BLaER1 treated with 17β-estradiol and CSF1 and Interleukin-3, amounts not matched to agents 10 nM and 100 nM (cell line): ENCODE data around the gene GTF2I.
A peak's percentile ranks its signal among the peaks of the same experiment; 100 is the strongest.
"Not testable (repeated sequence)": the region's sequence is repeated elsewhere in the genome, so short reads cannot be mapped to it uniquely, and the experiment has no call there.

Experiments
- H3K27ac ChIP-seq, 11 experiments: shearing (Covaris generic); formaldehyde crosslinking; 2 replicates each; pipeline ENCODE4 v1.8.1; 2022
- H3K27me3 ChIP-seq, 11 experiments: shearing (Covaris generic); formaldehyde crosslinking; 2 replicates each; pipeline ENCODE4 v1.8.1; 2022
- H3K36me3 ChIP-seq, 11 experiments: shearing (Covaris generic); formaldehyde crosslinking; 2 replicates each; pipeline ENCODE4 v1.8.1; 2022
- H3K4me1 ChIP-seq, 10 experiments: shearing (Covaris generic); formaldehyde crosslinking; 2 replicates each; pipeline ENCODE4 v1.8.1; 2022
- H3K4me2 ChIP-seq, 11 experiments: shearing (Covaris generic); formaldehyde crosslinking; 2 replicates each; pipeline ENCODE4 v1.8.1; 2022
- H3K4me3 ChIP-seq, 10 experiments: shearing (Covaris generic); formaldehyde crosslinking; 2 replicates each; pipeline ENCODE4 v1.8.1; 2022
- H3K9ac ChIP-seq, 11 experiments: shearing (Covaris generic); formaldehyde crosslinking; 2 replicates each; pipeline ENCODE4 v1.8.1; 2022
- H3K9me3 ChIP-seq, 11 experiments: shearing (Covaris generic); formaldehyde crosslinking; replicated peaks in 1 of 11; 2 replicates each; pipeline ENCODE4 v1.8.1; 2022
- H4K20me1 ChIP-seq, 11 experiments: shearing (Covaris generic); formaldehyde crosslinking; 2 replicates each; pipeline ENCODE4 v1.8.1; 2022
- Cebpa-rat ChIP-seq, 11 experiments: shearing (Covaris generic); IDR thresholded peaks; 2 replicates each; pipeline ENCODE4 v1.8.1; 2022

Gene GTF2I

GRCh38 chr7:74627661-74628411 is 29.7 kb upstream of the GTF2I start:
- TF ChIP-seq Cebpa-rat (IDR thresholded peaks at IDR 0.05), result no peak
- Histone ChIP-seq H4K20me1 (no peaks in the 10 kb centered on the region), H3K36me3 (no peaks in the 10 kb centered on the region), H3K9ac (peak overlapping the region in 6 of 11 experiments; percentile 12 to 39 (median 24); a peak in 5 of 22 replicates), H3K27ac (peak overlapping the region in 7 of 11 experiments; percentile 18 to 64 (median 45); a peak in 11 of 22 replicates), H3K4me1 (peaks cover 21 to 54% (median 42%) of the 10 kb centered on the region in 10 experiments), H3K9me3 (no peaks in the 10 kb centered on the region), H3K4me2 (peak overlapping the region; percentile 29 to 69 (median 58); a peak in 21 of 22 replicates), H3K4me3 (no peak overlapping the region), H3K27me3 (no peaks in the 10 kb centered on the region)

GRCh38 chr7:74632505-74632904 is 25.0 kb upstream of the GTF2I start:
- H4K20me1 ChIP-seq, result no peaks in the 10 kb centered on the region
- H3K9me3 ChIP-seq, result no peaks in the 10 kb centered on the region
- peaks cover 12 to 43% (median 38%) of the 10 kb centered on the region in 10 experiments for H3K4me1 ChIP-seq
- no peak overlapping the region for H3K9ac ChIP-seq
- H3K36me3 ChIP-seq, result no peaks in the 10 kb centered on the region
- H3K27me3 ChIP-seq, result no peaks in the 10 kb centered on the region
- no peak overlapping the region for H3K4me2 ChIP-seq
- no peak overlapping the region for H3K4me3 ChIP-seq
- H3K27ac ChIP-seq, result no peak overlapping the region
- no peak for TF ChIP-seq Cebpa-rat (IDR thresholded peaks at IDR 0.05)

- no peak overlapping the region for H3K4me2 ChIP-seq
- H3K4me3 ChIP-seq, result no peak overlapping the region
- no peaks in the 10 kb centered on the region for H3K9me3 ChIP-seq
- H3K36me3 ChIP-seq, result no peaks in the 10 kb centered on the region
- H3K9ac ChIP-seq, result no peak overlapping the region
- TF ChIP-seq Cebpa-rat (IDR thresholded peaks at IDR 0.05), result no peak
- H3K4me1 ChIP-seq, result peaks cover 4 to 42% (median 32%) of the 10 kb centered on the region in 10 experiments; a peak in 18 of 20 replicates
- no peak overlapping the region for H3K27ac ChIP-seq
- H3K27me3 ChIP-seq, result peaks cover 0 to 3% (median 0%) of the 10 kb centered on the region in 11 experiments; a peak in 1 of 22 replicates
- no peaks in the 10 kb centered on the region for H4K20me1 ChIP-seq
These were observed 24.0 kb upstream of the GTF2I start for GRCh38 chr7:74633451-74633921.

GRCh38 chr7:74637745-74638144 is 19.8 kb upstream of the GTF2I start:
- peaks cover 0 to 4% (median 0%) of the 10 kb centered on the region in 11 experiments; a peak in 2 of 22 replicates for H3K9me3 ChIP-seq
- H3K4me1 ChIP-seq, result peaks cover 18 to 50% (median 42%) of the 10 kb centered on the region in 10 experiments
- no peak overlapping the region for H3K4me3 ChIP-seq
- no peak overlapping the region for H3K27ac ChIP-seq
- no peaks in the 10 kb centered on the region for H4K20me1 ChIP-seq
- no peak overlapping the region for H3K4me2 ChIP-seq
- no peak overlapping the region for H3K9ac ChIP-seq
- H3K27me3 ChIP-seq, result peaks cover 0 to 3% (median 0%) of the 10 kb centered on the region in 11 experiments; a peak in 1 of 22 replicates
- no peak for TF ChIP-seq Cebpa-rat (IDR thresholded peaks at IDR 0.05)
- H3K36me3 ChIP-seq, result no peaks in the 10 kb centered on the region

- H3K9me3 ChIP-seq, H3K27me3 ChIP-seq, H3K36me3 ChIP-seq, H4K20me1 ChIP-seq: not testable (repeated sequence)
- peak overlapping the region; percentile 34 to 57 (median 49) for H3K4me3 ChIP-seq
- H3K27ac ChIP-seq, result peak overlapping the region in 9 of 11 experiments; percentile 35 to 64 (median 44); a peak in 11 of 22 replicates
- H3K4me1 ChIP-seq, result peaks cover 20 to 56% (median 47%) of the 10 kb centered on the region in 10 experiments
- H3K4me2 ChIP-seq, result peak overlapping the region; percentile 61 to 87 (median 72)
- H3K9ac ChIP-seq, result peak overlapping the region in 7 of 11 experiments; percentile 25 to 68 (median 61); a peak in 10 of 22 replicates
These were observed 7.5 kb upstream of the GTF2I start for GRCh38 chr7:74650055-74650454.

- H3K36me3 ChIP-seq, H4K20me1 ChIP-seq, H3K27me3 ChIP-seq, H3K9me3 ChIP-seq: not testable (repeated sequence)
- H3K4me2 ChIP-seq, result peak overlapping the region; percentile 61 to 87 (median 72)
- H3K4me1 ChIP-seq, result peaks cover 25 to 61% (median 52%) of the 10 kb centered on the region in 10 experiments
- H3K27ac ChIP-seq, result peak overlapping the region in 10 of 11 experiments; percentile 1 to 64 (median 42); a peak in 18 of 22 replicates
- H3K9ac ChIP-seq, result peak overlapping the region in 9 of 11 experiments; percentile 31 to 68 (median 50); a peak in 17 of 22 replicates
- peak overlapping the region; percentile 34 to 57 (median 49); a peak in 19 of 20 replicates for H3K4me3 ChIP-seq
These were observed 6.9 kb upstream of the GTF2I start for GRCh38 chr7:74650493-74651132.

- Histone ChIP-seq H3K9ac (peak overlapping the region in 9 of 11 experiments; percentile 31 to 68 (median 50); a peak in 17 of 22 replicates), H3K4me3 (peak overlapping the region in 9 of 10 experiments; percentile 41 to 57 (median 49); a peak in 16 of 20 replicates), H3K27ac (peak overlapping the region in 9 of 11 experiments; percentile 35 to 64 (median 48); a peak in 18 of 22 replicates)
These were observed 6.4 kb upstream of the GTF2I start for GRCh38 chr7:74651133-74651504.

GRCh38 chr7:74653686-74654181 is 3.8 kb upstream of the GTF2I start:
- H3K9ac ChIP-seq, result no peak overlapping the region
- peaks cover 32 to 68% (median 58%) of the 10 kb centered on the region in 10 experiments for H3K4me1 ChIP-seq
- no peak for TF ChIP-seq Cebpa-rat (IDR thresholded peaks at IDR 0.05)
- peaks cover 2 to 4% (median 3%) of the 10 kb centered on the region in 11 experiments; a peak in 21 of 22 replicates for H4K20me1 ChIP-seq
- peak overlapping the region in 5 of 11 experiments; percentile 12 to 100 (median 96); a peak in 7 of 22 replicates for H3K4me2 ChIP-seq
- H3K27ac ChIP-seq, result no peak overlapping the region
- H3K4me3 ChIP-seq, result no peak overlapping the region
- H3K9me3 ChIP-seq, result no peaks in the 10 kb centered on the region
- no peaks in the 10 kb centered on the region for H3K27me3 ChIP-seq
- H3K36me3 ChIP-seq, result peaks cover 0 to 2% (median under 1%) of the 10 kb centered on the region in 11 experiments; a peak in 7 of 22 replicates

More at GRCh38 chr7:74651133-74651504, 6.4 kb upstream of the GTF2I start:
- H3K4me2 ChIP-seq, result peak overlapping the region; percentile 61 to 87 (median 72)
- H3K4me1 ChIP-seq, result peaks cover 30 to 66% (median 57%) of the 10 kb centered on the region in 10 experiments
- H3K36me3 ChIP-seq, H3K27me3 ChIP-seq, H4K20me1 ChIP-seq, H3K9me3 ChIP-seq: not testable (repeated sequence)
